Kidney (tissue), 14 donors: Measurements from ENCODE around the gene ZGPAT. TPM values are rescaled to one million over a fixed set of nuclear protein-coding genes. Genes with fewer than 3 reads are reported as not detected.
A peak's percentile ranks its signal among the peaks of the same experiment; 100 is the strongest.

Source experiments
- DNase-seq, 5 donors: peaks; one replicate each; pipeline ENCODE4 v3.0.0-alpha.2; 2013 to 2020
- FAIRE-seq: peaks from 2 replicates; lab custom pipeline; 2012; peaks lifted over from hg19 to GRCh38; lab: Jason Lieb, UNC
- H3K27ac ChIP-seq, 2 donors: one replicate each; pipeline ENCODE4 v1.7.0; 2013; ENCODE audit warnings: low read depth in 2 of 2, low read length in 2 of 2, inconsistent platforms in 1 of 2
- H3K27me3 ChIP-seq: one replicate; pipeline ENCODE4 v1.7.1; 2013; ENCODE audit warnings: low read length, inconsistent platforms; ENCODE audit not compliant: control insufficient read depth, insufficient read depth
- H3K36me3 ChIP-seq, 3 donors: one replicate each; pipeline versions ENCODE4 v1.7.0 to v1.7.1; 2013; ENCODE audit warnings: low read length in 3 of 3, control low read depth in 1 of 3, inconsistent platforms in 1 of 3; ENCODE audit not compliant: insufficient read depth in 3 of 3, control insufficient read depth in 2 of 3
- H3K4me1 ChIP-seq, 3 donors: one replicate each; pipeline versions ENCODE4 v1.7.0 to v1.7.1; 2013; ENCODE audit warnings: low read length in 3 of 3, inconsistent platforms in 1 of 3, low read depth in 1 of 3; ENCODE audit not compliant: control insufficient read depth in 2 of 3, insufficient read depth in 2 of 3
- H3K4me3 ChIP-seq, 3 donors: one replicate each; pipeline versions ENCODE4 v1.7.0 to v1.8.1; 2013; ENCODE audit warnings: low read length in 3 of 3, control low read depth in 1 of 3, inconsistent platforms in 1 of 3
- H3K9ac ChIP-seq, 3 donors: one replicate each; pipeline versions ENCODE4 v1.7.0 to v1.7.1; 2013; ENCODE audit warnings: low read length in 3 of 3, control low read depth in 1 of 3, inconsistent platforms in 1 of 3
- H3K9me3 ChIP-seq, 3 donors: one replicate each; pipeline versions ENCODE4 v1.7.0 to v1.7.1; 2013; ENCODE audit warnings: low read length in 3 of 3, control low read depth in 1 of 3, inconsistent platforms in 1 of 3; ENCODE audit not compliant: control insufficient read depth in 2 of 3, insufficient read depth in 1 of 3
- intact Hi-C: fragments of 100-400 bp; cut with DNase I; formaldehyde crosslinking; loops from one replicate; pipeline ENCODE4 v1.11.1; 2022
- polyA plus RNA-seq: library from polyadenylated mRNA; stranded (reverse); fragments of 350-450 nt; fragmentation: Illumina TruSeq; extraction: RNeasy Lipid Tissue Mini Kit (QIAGEN cat#74804); gene quantifications from one replicate; pipeline ENCODE4 v1.2.3, GENCODE V29; 2014; ENCODE audit warnings: low read depth, low replicate concordance; ENCODE audit not compliant: insufficient read depth
- total RNA-seq: library from RNA; stranded (reverse); fragmentation: NEBNext Ultra II Directional; extraction: Animal tissue kit (Norgen Biotek cat#: 25700); gene quantifications from one replicate; pipeline ENCODE4 v1.2.1, GENCODE V29; 2021
- TF ChIP-seq, protein P1 (sequence below): IDR thresholded peaks from 3 replicates; pipeline ENCODE4 v1.5.1; 2012; ENCODE audit warnings: mild to moderate bottlenecking, moderate library complexity, borderline replicate concordance; ENCODE audit not compliant: insufficient read depth; ENCODE audit errors: extremely low read depth
- donor health status: control.
- donor health status: control.
- donor health status: control.
- donor health status: control.
- donor health status: control.
- donor health status: DM: yes; HTN: yes; CAD: no.
- donor health status: Normal renal cell carcinoma (clear cell type).

The ZGPAT gene
- total and polyA plus RNA-seq, 2 donors from 2014 or later, result 30.5 to 39.6 TPM

DNA sequence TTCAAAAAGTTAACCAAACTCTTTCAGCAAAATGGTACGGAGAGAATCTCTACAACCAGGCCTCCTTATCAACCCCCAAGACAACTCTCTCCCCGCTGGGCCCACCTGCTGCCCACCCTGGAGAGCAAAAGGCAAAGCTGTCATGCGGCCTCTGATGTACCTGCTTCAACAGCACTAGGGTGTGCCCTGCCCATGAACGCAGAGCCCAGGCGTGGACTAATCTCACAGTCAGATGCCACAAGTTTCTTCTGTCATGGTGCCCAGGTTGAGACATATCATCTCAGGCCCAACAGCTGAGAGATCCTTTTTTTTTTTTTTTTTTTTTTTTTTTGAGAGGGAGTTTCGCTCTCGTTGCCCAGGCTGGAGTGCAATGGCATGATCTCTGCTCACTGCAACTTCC is 58.1 kb downstream of the ZGPAT start:
- Histone ChIP-seq H3K4me1 (no peaks in the 10 kb centered on the region), H3K27me3 (no peaks in the 10 kb centered on the region), H3K4me3 (no peak overlapping the region), H3K36me3 (peaks cover 2 to 3% (median 2%) of the 10 kb centered on the region in 3 donors), H3K27ac (no peak overlapping the region), H3K9me3 (no peaks in the 10 kb centered on the region), H3K9ac (no peak overlapping the region)
- DNase-seq (no peak), FAIRE-seq (no peak)
- intact Hi-C loops, result no loop called here
- TF ChIP-seq, protein P1, sequence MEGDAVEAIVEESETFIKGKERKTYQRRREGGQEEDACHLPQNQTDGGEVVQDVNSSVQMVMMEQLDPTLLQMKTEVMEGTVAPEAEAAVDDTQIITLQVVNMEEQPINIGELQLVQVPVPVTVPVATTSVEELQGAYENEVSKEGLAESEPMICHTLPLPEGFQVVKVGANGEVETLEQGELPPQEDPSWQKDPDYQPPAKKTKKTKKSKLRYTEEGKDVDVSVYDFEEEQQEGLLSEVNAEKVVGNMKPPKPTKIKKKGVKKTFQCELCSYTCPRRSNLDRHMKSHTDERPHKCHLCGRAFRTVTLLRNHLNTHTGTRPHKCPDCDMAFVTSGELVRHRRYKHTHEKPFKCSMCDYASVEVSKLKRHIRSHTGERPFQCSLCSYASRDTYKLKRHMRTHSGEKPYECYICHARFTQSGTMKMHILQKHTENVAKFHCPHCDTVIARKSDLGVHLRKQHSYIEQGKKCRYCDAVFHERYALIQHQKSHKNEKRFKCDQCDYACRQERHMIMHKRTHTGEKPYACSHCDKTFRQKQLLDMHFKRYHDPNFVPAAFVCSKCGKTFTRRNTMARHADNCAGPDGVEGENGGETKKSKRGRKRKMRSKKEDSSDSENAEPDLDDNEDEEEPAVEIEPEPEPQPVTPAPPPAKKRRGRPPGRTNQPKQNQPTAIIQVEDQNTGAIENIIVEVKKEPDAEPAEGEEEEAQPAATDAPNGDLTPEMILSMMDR, result no peak

DNA sequence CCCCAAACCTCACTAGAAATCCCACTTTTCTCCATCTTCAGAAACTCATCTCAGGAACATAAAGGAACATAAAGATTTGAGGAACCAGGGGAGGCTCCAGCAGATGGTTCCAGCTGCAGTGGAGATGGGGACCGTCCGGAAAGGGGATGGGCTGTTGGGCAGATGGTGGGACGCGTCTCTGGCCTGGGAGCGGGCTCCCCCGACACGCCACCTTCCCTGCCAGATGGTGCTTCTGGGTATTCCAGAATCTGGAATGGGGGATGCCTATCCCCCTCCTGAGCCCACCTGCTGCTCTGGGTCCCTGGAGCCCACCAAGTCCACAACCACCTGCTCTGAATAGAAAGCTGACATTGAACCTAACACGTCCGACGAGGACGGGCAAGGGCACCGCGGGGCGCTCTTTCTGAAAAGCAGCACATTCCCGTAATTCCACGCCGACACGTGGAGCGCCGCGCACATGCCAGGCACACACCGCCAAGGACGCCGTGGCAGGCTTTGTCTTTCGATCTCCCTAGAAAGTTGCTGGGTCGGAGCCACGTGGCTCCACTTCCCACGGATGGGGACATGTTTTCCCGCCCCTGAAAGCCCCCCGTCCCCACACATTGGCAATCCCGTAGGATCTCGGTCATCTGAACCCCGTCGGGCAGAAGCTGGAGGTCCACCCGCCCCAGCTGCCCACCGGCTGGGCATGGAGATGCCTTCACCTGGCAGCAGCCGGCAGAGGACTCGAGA is 59.0 kb downstream of the ZGPAT start:
- intact Hi-C loops, result no loop called here
- H3K4me1 ChIP-seq, result no peaks in the 10 kb centered on the region
- TF ChIP-seq, protein P1, result no peak
- H3K4me3 ChIP-seq, result no peak overlapping the region
- H3K27ac ChIP-seq, result no peak overlapping the region
- H3K27me3 ChIP-seq, result no peaks in the 10 kb centered on the region
- H3K9me3 ChIP-seq, result no peaks in the 10 kb centered on the region
- no peak overlapping the region for H3K9ac ChIP-seq
- DNase-seq (peak in 1 of 5 donors; percentile 49), FAIRE-seq (no peak)
- H3K36me3 ChIP-seq, result peaks cover 2 to 3% (median 2%) of the 10 kb centered on the region in 3 donors

DNA sequence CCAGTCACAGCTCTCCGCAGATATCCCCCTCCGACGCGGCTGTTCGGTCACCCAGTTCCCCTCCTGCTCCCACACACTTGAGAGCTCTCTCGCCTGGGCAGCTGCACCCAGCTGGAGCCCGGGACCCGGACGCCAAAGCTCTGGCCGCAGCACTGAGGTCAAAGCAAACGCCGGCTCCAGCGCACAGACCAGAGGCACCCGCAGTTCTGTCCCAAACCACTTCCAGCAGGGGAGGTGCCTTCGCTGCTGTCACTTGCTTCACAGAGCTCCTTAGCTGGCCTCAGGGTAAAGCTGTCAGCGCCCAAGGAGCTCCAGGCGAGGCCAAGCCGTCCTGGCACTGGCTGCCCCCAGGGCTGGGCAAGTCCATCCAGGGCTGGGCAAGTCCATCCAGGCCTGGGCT is 59.6 kb downstream of the ZGPAT start:
- no peak overlapping the region for H3K9ac ChIP-seq
- DNase-seq, result peak in 1 of 5 donors; percentile 78
- intact Hi-C loops, result no loop called here

More for the DNA sequence above, 59.6 kb downstream of the ZGPAT start:
- no peak overlapping the region for H3K27ac ChIP-seq
- no peak overlapping the region for H3K4me3 ChIP-seq
- TF ChIP-seq, protein P1, result no peak
- peaks cover 2 to 3% (median 2%) of the 10 kb centered on the region in 3 donors for H3K36me3 ChIP-seq
- no peaks in the 10 kb centered on the region for H3K9me3 ChIP-seq
- FAIRE-seq, result no peak
- no peaks in the 10 kb centered on the region for H3K27me3 ChIP-seq
- no peaks in the 10 kb centered on the region for H3K4me1 ChIP-seq
